MM.1S (cell line): Measurements from ENCODE around the gene ESYT1.

Experiments
- EZH2 ChIP-seq: fragments of 300-600 bp; sonication (generic); optimal IDR thresholded peaks from 2 replicates; pipeline ENCODE3; 2017; ENCODE audit warnings: low read depth, mild to moderate bottlenecking, antibody characterized with exemption, low read length, mixed read lengths
- TF ChIP-seq, protein P1 (sequence below): fragments of 300-600 bp; sonication (generic); IDR thresholded peaks from 2 replicates; pipeline ENCODE4 v1.5.1; 2016; ENCODE audit warnings: antibody characterized with exemption, low read length, mixed read lengths

GRCh38 chr12:56097738-56098137 is 30.3 kb upstream of the ESYT1 start:
- TF ChIP-seq, protein P1, sequence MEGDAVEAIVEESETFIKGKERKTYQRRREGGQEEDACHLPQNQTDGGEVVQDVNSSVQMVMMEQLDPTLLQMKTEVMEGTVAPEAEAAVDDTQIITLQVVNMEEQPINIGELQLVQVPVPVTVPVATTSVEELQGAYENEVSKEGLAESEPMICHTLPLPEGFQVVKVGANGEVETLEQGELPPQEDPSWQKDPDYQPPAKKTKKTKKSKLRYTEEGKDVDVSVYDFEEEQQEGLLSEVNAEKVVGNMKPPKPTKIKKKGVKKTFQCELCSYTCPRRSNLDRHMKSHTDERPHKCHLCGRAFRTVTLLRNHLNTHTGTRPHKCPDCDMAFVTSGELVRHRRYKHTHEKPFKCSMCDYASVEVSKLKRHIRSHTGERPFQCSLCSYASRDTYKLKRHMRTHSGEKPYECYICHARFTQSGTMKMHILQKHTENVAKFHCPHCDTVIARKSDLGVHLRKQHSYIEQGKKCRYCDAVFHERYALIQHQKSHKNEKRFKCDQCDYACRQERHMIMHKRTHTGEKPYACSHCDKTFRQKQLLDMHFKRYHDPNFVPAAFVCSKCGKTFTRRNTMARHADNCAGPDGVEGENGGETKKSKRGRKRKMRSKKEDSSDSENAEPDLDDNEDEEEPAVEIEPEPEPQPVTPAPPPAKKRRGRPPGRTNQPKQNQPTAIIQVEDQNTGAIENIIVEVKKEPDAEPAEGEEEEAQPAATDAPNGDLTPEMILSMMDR, result no peak
- TF ChIP-seq EZH2, result no peak
